Right lung (tissue), 5 donors: ENCODE data around the gene ARHGAP15. TPM values are rescaled to one million over a fixed set of nuclear protein-coding genes. Genes with fewer than 3 reads are reported as not detected.

Experiments used
- DNase-seq, 2 donors: peaks; one replicate each; pipeline ENCODE4 v3.0.0-alpha.2; 2013
- polyA plus RNA-seq, 5 donors: library from polyadenylated mRNA; unstranded; fragments of 120-200 nt; gene quantifications; one replicate each; pipeline versions ENCODE4 v1.2.1 to v1.2.3, GENCODE V29; 2013; ENCODE audit warnings: inconsistent platforms in 1 of 5, low replicate concordance in 1 of 5; ENCODE audit not compliant: insufficient read length in 5 of 5, insufficient read depth in 1 of 5

Gene ARHGAP15
- polyA plus RNA-seq, 5 donors, result 27.6 to 49.7 (median 35.1) TPM

- DNase-seq, result no peak
Observed at GRCh38 chr2:143758629-143759330, 629.6 kb downstream of the ARHGAP15 start.

- DNase-seq, result no peak
Observed at GRCh38 chr2:143759455-143759854, 630.2 kb downstream of the ARHGAP15 start.

GRCh38 chr2:143762176-143762928, 633.1 kb downstream of the ARHGAP15 start:
- DNase-seq, result no peak

- DNase-seq, result no peak
Observed at GRCh38 chr2:143764261-143764660, 635.0 kb downstream of the ARHGAP15 start.

- DNase-seq, result no peak
Observed at GRCh38 chr2:143764706-143765105, 635.5 kb downstream of the ARHGAP15 start.

- no peak for DNase-seq
Observed at GRCh38 chr2:143768991-143769390, 639.8 kb downstream of the ARHGAP15 start.

GRCh38 chr2:143771939-143772338, 642.7 kb downstream of the ARHGAP15 start:
- DNase-seq, result no peak

GRCh38 chr2:143776526-143777297, 647.5 kb downstream of the ARHGAP15 start:
- peak; percentile 82 to 88 for DNase-seq

- DNase-seq, result no peak
Observed at GRCh38 chr2:143779021-143779420, 649.8 kb downstream of the ARHGAP15 start.

GRCh38 chr2:143786026-143786765, 657.0 kb downstream of the ARHGAP15 start:
- DNase-seq, result peak; percentile 85 to 88

GRCh38 chr2:143787674-143788073, 658.5 kb downstream of the ARHGAP15 start:
- DNase-seq, result no peak

GRCh38 chr2:143792602-143793001, 663.4 kb downstream of the ARHGAP15 start:
- no peak for DNase-seq

- DNase-seq, result no peak
Observed at GRCh38 chr2:143793381-143793780, 664.2 kb downstream of the ARHGAP15 start.

- no peak for DNase-seq
Observed at GRCh38 chr2:143796051-143796450, 666.8 kb downstream of the ARHGAP15 start.

- no peak for DNase-seq
Observed at GRCh38 chr2:143801561-143801960, 672.3 kb downstream of the ARHGAP15 start.

GRCh38 chr2:143802242-143802641, 673.0 kb downstream of the ARHGAP15 start:
- no peak for DNase-seq

GRCh38 chr2:143802871-143803650, 673.8 kb downstream of the ARHGAP15 start:
- no peak for DNase-seq

GRCh38 chr2:143803936-143804335, 674.7 kb downstream of the ARHGAP15 start:
- DNase-seq, result no peak

- DNase-seq, result no peak
Observed at GRCh38 chr2:143805666-143806065, 676.4 kb downstream of the ARHGAP15 start.

GRCh38 chr2:143807192-143807591, 678.0 kb downstream of the ARHGAP15 start:
- no peak for DNase-seq

GRCh38 chr2:143807671-143808070, 678.5 kb downstream of the ARHGAP15 start:
- DNase-seq, result no peak
